HL-60 (cell line): ENCODE results near the gene EFS.
"Not testable (repeated sequence)": the region's sequence is repeated elsewhere in the genome, so short reads cannot be mapped to it uniquely, and the experiment has no call there.

Experiments used
- DNase-seq, 2 experiments: peaks; one replicate each; pipeline ENCODE4 v3.0.0-alpha.2; 2010 to 2020; ENCODE audit warnings: low read depth in 1 of 2, low spot score in 1 of 2
- H3K27ac ChIP-seq: fragments of 250-450 bp; sonication (Bioruptor Pico); replicated peaks from 2 replicates; pipeline ENCODE4 v1.5.1; 2020; ENCODE audit warnings: mild to moderate bottlenecking, moderate library complexity
- H3K27me3 ChIP-seq: fragments of 250-450 bp; sonication (Bioruptor Pico); 2 replicates; pipeline ENCODE4 v1.5.1; 2021; ENCODE audit warnings: mild to moderate bottlenecking, moderate library complexity; ENCODE audit not compliant: insufficient read depth, poor library complexity, severe bottlenecking
- H3K4me3 ChIP-seq: replicated peaks from 2 replicates; pipeline ENCODE4 v1.5.1; 2011; ENCODE audit warnings: mild to moderate bottlenecking, control low read depth, low read length; ENCODE audit not compliant: insufficient read depth
- CTCF ChIP-seq: IDR thresholded peaks from one replicate; pipeline ENCODE4 v1.5.1; 2011; ENCODE audit warnings: low read length, control low read depth, inconsistent platforms; ENCODE audit not compliant: insufficient read depth
- GABPA ChIP-seq: IDR thresholded peaks from 2 replicates; pipeline ENCODE4 v1.6.1; 2012; ENCODE audit warnings: low read depth
- POLR2AphosphoS5 ChIP-seq: IDR thresholded peaks from 2 replicates; pipeline ENCODE4 v1.6.1; 2012; ENCODE audit warnings: low read depth
- REST ChIP-seq: IDR thresholded peaks from 2 replicates; pipeline ENCODE4 v1.6.1; 2012; ENCODE audit warnings: low read depth; ENCODE audit not compliant: insufficient replicate concordance
- SPI1 ChIP-seq: IDR thresholded peaks from 2 replicates; pipeline ENCODE4 v1.6.1; 2012; ENCODE audit warnings: low read depth, mild to moderate bottlenecking, borderline replicate concordance

EFS gene

GRCh38 chr14:23386999-23387398 is 22.0 kb upstream of the EFS start:
- TF ChIP-seq CTCF = no peak
- no peak for TF ChIP-seq REST
- TF ChIP-seq GABPA = no peak
- no peak for TF ChIP-seq SPI1
- TF ChIP-seq POLR2AphosphoS5 = no peak
- Histone ChIP-seq H3K27ac (no peak overlapping the region), H3K4me3 (no peak overlapping the region), H3K27me3 (no peaks in the 10 kb centered on the region)
- no peak for DNase-seq

- H3K4me3 ChIP-seq, H3K27ac ChIP-seq, DNase-seq, H3K27me3 ChIP-seq: not testable (repeated sequence)
Measured at GRCh38 chr14:23386266-23386657, 21.3 kb upstream of the EFS start.

GRCh38 chr14:23385642-23386265 is 20.8 kb upstream of the EFS start:
- no peaks in the 10 kb centered on the region for H3K27me3 ChIP-seq
- H3K4me3 ChIP-seq = no peak overlapping the region
- no peak overlapping the region for H3K27ac ChIP-seq
- TF ChIP-seq SPI1 (no peak), REST (no peak), POLR2AphosphoS5 (no peak), CTCF (no peak), GABPA (no peak)
- DNase-seq = no peak

GRCh38 chr14:23385244-23385641 is 20.3 kb upstream of the EFS start:
- no peak overlapping the region for H3K27ac ChIP-seq
- no peaks in the 10 kb centered on the region for H3K27me3 ChIP-seq
- no peak overlapping the region for H3K4me3 ChIP-seq
- no peak for TF ChIP-seq POLR2AphosphoS5
- no peak for DNase-seq

GRCh38 chr14:23384364-23385080 is 19.6 kb upstream of the EFS start:
- no peaks in the 10 kb centered on the region for H3K27me3 ChIP-seq
- TF ChIP-seq CTCF = no peak
- no peak for TF ChIP-seq SPI1
- TF ChIP-seq REST = no peak
- DNase-seq = no peak
- no peak overlapping the region for H3K4me3 ChIP-seq
- no peak overlapping the region for H3K27ac ChIP-seq
